ENCODE data around the gene ACOT8.

GRCh38 chr20:45827030-45827652, 30.1 kb downstream of the ACOT8 start, which contains the start of gene TNNC2:
- no peak for TF ChIP-seq EZH2phosphoT487 (IDR thresholded peaks at IDR 0.05; ENCODE audit: low read depth)
- TF ChIP-seq, protein P1, sequence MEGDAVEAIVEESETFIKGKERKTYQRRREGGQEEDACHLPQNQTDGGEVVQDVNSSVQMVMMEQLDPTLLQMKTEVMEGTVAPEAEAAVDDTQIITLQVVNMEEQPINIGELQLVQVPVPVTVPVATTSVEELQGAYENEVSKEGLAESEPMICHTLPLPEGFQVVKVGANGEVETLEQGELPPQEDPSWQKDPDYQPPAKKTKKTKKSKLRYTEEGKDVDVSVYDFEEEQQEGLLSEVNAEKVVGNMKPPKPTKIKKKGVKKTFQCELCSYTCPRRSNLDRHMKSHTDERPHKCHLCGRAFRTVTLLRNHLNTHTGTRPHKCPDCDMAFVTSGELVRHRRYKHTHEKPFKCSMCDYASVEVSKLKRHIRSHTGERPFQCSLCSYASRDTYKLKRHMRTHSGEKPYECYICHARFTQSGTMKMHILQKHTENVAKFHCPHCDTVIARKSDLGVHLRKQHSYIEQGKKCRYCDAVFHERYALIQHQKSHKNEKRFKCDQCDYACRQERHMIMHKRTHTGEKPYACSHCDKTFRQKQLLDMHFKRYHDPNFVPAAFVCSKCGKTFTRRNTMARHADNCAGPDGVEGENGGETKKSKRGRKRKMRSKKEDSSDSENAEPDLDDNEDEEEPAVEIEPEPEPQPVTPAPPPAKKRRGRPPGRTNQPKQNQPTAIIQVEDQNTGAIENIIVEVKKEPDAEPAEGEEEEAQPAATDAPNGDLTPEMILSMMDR (IDR thresholded peaks at IDR 0.05; ENCODE audit: low read depth, low read length), result no peak
